ENCODE data around the gene LITAFD.

DNA sequence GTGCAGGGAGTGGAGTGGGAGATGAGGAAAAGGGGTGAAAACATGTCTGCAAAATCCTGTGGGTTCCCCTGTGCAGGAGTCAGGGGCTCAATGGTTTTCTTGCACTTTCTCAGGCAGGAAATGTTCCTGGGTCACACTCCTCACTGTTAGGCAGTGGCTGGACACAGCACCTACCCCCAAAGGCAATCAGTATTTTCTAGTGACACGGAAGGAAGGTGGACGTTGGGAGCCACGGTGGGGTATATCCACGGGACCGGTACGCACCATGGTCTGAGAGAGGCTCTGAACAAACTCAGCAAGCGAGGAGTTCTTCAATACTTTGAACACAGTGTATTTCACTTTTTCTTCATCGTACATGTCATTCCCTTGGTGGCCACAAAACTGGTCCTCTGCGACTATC lies 20.9 kb downstream of the LITAFD start:
- TF ChIP-seq CTCF (IDR thresholded peaks at IDR 0.05) (no peak), POLR2A (IDR thresholded peaks at IDR 0.05) (no peak)

Measured in adrenal gland (tissue), 5 donors.